Retina (tissue), 1 donor: ENCODE results near the gene APOL6.
"Not testable (repeated sequence)": the region's sequence is repeated elsewhere in the genome, so short reads cannot be mapped to it uniquely, and the experiment has no call there.

Experiments used
- DNase-seq: peaks from one replicate; pipeline ENCODE4 v3.0.0-alpha.2; 2016

APOL6 gene

DNA sequence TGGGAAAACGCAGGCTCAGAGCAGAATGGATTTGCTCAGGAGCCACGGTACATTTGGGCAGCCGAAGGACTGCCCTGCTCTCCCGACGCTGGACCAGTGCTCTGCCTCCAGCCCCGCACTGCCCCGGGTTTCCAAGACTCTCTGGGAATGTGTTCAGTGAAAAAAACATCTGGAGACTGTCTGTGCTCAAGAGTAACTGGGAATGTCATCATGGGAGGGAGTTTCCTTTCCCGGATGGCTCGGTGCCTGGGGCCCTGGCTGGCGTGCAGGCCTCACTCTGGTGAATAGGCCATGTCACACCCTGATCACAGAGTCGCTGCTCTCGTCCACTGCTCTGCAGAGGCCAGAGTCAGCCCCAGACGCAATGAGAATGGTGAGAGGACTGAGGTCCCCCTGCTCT, 9.8 kb upstream of the APOL6 start:
- DNase-seq = no peak

DNA sequence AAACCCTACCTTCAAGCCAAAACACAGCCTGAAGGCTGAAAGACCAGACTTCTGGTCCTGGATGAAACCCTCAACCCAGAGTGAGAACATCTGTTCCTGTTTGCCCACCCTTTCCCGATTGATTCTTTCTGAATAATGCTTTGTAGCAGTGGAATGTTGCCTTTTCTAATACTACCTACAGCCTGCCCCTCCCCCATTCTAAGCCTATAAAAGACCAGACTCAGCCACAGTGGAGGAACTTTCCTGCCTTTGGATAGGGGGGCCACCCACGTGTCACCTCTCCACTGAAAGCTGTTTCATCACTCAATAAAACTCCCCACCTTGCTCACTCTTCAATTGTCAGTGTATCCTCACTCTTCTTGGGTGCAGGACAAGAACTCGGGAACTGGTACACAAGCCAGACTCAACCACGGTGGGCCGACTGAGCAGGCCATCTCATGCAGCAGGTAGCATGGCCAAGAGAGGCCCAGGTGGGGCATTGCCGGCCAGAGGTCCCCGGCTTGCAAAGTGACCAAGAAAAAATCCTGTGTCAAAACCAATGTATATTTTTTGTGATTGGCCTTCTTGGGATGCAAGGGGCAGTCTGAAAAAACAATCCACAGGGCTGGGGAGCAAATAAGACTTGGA, 6.6 kb upstream of the APOL6 start:
- DNase-seq = no peak

DNA sequence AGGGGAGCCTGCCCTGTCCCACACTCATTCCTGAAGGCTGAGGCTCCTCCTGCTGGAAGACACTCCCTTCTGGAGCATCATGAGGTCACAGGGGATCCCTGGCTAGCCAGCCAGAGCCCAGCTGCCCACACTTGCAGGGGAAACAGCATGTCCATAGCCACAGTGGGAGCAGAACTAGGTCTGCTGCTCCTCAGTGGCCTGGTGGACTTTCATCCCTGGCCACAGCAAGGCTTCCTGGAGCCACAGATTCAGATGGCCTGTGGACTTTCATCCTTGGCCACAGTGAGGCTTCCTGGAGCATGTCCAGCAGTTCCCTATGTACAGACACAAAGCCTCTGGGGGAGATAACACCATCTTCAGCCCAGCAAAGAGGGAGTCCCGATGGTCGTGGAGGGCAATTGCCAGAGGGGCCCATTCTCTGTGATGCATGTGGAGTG, 5.9 kb upstream of the APOL6 start:
- DNase-seq = no peak

DNA sequence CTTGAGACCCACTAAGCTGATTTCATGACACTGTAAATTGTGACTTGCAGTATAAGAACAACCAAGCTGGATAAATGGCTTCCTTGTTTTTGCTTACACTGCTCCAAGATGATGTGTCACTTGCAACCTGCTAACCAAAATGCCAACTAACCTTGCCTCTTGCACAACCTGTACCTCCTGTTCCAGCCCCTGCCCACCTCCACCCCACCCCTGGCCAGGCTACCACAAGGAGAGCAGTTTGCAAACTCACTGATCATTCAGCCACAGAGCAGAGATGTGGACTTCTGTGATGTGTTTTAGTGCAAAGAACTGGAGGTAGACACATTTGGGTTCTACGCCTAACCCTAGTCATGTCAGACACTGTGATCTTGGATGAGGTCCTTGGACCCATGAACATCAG, 4.3 kb upstream of the APOL6 start:
- no peak for DNase-seq

DNA sequence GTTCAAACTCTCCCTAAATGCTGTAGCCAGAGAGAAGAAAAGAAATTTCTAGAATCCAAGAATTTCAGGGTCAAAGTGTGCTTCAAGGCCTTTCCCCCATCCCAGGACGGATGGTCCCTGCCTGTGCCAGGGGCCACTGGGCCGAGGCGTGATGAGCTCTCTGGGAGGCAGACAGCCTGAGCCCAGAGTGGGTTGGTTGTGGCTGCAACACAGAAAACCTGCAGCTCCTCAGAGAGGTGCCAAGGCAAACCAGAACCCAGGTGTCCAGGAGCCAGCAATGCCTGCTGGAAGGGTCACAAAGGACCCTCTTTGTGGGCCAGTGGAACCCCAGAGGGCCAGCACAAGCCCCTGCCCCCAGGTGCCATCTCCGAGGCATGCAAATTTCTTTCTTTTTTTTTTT, 2.6 kb upstream of the APOL6 start:
- no peak for DNase-seq

DNA sequence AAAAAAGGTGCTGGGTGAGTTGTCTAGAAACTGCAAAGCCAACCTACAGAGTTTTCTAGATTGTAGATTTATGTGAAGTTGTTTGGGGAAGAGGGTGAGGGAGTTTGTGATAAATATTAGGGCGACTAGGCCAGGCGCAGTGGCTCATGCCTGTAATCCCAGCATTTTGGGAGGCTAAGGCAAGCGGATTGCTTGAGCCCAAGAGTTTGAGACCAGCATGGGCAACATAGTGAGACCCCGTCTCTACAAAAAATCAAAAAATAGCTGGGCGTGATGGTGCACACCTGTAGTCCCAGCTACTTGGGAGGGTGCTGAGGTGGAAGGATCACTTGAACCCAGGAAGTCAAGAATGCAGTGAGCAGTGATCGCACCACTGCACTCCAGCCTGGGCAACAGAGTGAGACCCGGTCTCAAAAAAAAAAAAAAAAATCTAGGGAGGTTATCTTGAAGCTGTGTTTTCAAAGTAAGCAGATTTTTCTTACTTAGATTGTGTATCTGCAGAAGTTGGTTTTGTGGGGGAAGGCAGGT, 844 bp downstream of the APOL6 start:
- no peak for DNase-seq

DNA sequence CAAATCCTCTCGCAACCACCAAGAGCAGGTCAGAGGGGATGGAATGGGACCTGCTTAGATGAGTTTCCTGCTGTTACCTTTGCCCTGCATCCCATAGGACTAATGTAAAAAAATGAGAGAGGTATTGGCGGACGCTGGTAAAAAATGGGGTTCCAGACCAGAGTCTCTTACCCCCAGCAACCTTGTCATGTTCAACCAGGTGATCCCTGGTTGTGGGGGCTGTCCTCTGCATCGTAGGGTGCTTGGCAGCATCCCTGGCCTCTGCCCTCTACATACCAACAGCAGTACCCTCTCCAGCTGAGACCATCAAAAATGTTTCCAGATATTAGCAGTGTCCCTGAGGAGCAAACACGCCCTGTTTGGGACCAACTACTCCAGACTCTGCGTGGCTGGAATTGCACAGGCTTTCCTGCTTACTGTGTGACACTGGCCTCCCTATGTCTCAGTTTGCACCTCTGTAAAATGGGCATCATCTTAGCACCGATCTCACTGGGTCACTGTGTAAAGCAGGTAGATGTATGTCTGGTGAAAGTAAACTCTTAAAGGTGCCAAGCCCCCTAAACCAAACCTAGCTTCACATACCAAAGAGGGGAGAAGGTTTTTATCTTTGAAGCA, 1.5 kb downstream of the APOL6 start:
- no peak for DNase-seq

DNA sequence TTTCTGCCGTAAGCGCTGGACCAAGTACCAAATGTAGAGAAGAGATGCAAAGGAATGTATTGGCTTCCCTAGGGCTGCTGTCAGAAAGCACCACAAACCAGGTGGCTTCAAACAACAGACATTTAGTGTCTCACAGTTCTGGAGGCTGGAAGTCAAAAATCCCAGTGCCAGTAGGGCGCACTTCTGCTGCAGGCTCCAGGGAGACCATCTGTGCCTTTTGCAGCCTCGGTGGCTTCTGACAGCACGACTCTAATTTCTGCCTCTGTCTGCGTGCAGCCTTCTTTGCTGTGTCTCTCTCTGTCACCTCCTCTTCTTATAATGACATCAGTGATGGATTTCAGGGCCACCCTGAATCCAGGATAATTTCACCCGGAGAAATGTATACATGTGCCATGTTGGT, 2.8 kb downstream of the APOL6 start:
- no peak for DNase-seq

DNA sequence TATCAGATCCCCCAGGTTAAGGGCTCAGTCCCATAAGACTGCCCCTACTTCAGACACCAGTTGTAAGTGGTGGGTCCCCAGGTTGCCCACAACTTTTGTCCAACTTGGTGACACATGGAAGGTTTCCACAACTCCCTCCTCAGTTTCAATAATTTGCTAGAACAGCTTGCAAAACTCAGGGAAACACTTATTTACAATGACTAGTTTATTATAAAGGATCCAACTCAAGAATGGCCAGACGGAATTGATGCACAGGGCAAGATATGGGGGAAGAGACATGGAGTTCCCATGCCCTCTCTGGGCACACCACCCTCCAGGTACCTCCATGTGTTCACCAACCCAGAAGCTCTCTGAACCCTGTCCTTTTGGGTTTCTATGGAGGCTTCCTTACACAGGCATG, 5.6 kb downstream of the APOL6 start:
- no peak for DNase-seq

DNA sequence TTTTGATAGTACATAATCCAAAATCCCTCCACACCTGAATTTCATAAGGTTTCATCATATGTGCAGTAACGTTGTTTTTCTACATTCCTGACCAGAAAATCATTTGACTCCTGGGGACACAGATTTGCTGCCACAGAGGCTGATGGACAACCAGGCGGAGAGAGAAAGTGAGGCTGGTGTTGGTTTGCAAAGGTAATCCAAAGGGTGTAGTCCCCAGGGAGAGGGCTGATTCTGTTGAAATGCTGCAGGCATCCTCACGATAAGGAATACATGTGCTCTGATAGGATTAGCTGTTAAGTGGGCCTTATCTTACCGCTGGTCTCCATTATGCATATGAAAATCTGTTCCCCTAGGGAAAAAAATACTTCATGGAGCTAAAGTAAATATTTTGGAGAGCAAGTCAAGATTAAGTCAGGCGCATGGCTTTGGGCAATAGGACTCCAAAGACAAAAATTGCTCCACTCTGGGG, 8.1 kb downstream of the APOL6 start:
- no peak for DNase-seq

DNA sequence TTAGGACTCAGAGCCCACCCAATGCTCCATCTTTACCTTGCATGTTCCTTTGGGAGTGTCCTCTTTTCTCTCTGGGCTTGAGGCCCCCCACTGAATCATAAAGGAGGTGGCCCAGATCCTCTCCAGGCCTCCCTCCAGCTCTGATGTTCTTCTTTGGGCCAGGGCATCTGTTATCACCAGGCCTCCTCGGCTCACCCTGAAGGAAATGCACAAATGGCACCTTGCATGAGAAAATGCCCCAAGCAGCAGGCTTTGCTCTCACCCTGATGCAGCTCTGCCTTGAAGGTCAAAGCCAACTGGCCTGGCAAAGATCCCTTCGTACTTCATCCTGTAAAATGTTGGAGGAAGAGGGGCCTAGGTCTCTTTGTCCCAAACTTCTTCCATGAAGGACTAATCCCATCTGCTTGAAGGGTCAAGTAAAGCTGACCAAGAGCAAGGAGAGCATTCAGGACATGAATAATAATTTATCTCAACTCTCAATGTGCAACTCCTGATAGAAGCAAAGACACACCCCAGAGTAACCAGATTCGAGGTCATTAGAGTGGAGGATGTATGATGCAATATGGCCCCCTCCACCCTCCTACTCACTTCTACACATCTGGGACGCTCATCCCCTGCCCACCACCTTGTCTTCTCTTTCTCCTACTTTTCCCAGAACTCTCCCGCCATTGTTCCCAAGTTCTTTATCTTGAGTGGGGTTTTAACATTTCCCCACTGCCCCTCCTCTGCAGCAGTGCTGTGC, 9.5 kb downstream of the APOL6 start:
- DNase-seq = no peak

DNA sequence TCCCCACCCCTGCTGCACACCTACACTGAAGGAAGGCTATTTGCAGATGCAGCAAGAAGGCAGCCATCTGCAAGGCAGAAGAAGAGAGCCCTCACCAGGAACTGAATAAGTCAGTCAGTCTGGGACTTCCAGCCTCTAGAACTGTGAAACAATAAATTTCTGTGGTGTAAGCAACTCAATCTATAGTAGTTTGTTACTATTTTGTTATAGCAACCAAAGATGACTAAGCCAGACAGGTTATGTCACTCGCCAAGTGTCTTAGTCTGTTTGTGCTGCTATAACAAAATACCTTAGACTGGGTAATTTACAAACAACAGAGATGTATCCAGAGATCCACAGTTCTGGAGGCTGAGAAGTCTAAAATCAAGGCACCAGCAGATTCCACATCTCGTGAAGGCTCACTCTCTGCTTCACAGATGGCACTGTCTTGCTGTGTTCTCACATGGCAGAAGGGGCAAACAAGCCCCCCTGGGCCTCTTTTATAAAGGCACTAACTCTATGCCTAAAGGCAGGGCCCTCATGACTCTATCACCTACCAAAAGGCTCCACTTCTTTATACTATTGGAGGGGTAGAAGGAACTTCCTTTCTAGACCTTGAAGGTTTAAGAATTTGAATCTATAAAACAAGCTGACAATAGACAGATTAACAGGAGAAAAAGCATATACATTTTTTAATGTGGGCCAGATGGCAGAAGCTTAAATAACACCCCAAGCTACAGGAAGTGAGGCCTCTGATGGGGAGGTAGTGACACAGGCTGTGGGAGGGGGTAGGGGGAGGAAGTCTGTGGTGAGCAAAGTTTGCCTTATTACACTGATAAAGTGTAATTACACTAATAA, 12.3 kb downstream of the APOL6 start:
- no peak for DNase-seq

DNA sequence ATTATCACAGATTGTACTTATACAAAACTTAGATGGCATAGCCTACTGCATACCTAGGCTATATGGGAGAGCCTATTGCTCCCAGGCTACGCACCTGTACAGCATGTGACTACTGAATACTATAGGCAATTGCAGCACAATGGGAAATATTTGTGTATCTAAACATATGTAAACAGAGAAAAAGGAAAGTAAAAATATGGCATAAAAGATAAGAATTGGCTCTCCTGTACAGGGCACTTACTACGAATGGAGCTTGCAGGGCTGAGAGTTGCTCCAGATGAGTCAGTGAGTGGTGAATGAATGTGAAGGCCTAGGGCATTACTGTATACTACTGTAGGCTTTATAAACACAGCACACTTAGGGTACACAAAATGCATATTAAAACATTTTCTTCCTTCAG, 13.2 kb downstream of the APOL6 start:
- DNase-seq = no peak

DNA sequence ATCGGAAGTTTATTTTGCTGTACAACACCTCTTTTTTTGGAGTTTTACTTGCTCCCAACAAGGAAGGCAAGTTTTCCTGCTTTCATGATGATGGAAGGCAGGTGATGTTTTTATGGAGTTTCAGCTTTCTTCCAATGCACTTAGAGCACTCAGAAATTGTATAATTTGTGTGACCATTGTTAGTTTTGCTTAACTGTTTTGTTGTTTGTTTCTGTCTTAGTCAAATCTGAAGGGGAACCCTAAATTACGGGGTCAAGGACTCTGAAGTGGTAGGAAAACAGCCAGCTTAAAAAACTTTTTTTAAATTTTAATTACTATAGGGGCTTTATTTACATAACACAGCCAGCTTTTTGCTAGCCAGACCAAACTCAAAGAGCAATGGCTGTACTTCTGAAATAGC, 14.7 kb downstream of the APOL6 start:
- no peak for DNase-seq

DNA sequence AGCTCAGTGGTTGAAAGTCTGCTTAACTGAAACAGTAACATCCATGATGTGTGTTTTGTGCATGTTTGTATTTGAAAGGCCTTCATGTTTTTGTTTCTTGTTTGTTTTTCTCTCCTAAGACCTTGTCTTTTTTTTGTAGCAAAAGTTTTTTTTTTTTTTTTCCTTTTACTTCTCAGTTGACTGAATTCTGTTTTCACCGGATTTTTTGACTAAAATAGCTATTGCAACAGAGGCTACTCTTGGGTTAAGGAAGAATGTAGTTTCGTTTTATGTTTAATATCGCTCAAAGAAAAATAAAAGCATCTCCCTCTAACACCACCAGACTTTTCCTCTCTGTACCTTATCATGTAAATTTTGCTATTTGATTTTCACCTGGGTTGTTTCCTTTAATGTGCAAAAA, 15.1 kb downstream of the APOL6 start:
- DNase-seq = no peak

DNA sequence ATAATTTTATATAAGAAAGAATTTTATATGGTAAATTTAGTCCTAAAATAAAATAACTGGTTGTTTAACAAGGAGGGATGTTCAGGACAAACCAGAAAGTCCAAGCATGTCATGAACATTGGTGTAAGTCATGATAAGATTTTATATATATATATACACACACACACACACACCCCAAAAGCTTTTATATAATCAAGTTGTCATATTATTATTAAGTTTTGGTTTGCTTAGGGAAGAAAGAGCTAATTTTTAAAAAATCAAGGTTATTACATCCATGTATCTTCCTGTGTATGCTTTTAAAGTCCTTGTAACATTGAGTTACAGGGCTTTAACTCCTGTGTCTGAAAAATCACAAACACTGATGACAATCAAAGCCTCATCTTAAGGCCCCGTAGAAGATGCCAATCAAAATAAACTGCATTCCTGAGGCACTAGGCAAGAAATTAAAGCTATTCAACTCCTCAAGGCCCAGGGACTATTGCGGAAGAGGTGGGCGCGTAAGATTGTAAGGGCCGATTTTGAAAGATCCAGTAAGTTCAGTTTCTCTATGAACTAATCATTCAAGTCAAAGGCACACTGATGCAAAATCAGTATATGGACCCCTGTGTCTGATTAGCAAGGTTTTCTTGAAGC, 16.8 kb downstream of the APOL6 start:
- no peak for DNase-seq

DNA sequence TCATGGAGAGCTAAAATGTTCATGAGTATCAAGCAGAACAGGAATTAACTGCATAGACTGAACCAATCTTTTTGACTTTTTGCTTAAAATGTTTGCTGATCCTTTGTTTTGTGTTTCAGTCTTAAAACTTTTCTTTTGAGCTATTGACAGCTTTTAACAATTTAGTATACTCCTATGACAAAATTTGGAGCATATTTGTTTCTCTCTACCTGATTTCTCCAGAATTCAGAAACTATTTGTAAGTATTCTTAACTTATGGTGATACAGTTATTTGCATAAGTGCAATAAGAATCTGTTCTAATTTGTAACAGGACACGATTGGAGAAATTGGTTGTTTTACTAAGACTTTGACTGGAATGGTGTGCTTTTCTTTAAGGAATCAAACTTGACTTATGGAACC, 18.5 kb downstream of the APOL6 start:
- not testable (repeated sequence) for DNase-seq

DNA sequence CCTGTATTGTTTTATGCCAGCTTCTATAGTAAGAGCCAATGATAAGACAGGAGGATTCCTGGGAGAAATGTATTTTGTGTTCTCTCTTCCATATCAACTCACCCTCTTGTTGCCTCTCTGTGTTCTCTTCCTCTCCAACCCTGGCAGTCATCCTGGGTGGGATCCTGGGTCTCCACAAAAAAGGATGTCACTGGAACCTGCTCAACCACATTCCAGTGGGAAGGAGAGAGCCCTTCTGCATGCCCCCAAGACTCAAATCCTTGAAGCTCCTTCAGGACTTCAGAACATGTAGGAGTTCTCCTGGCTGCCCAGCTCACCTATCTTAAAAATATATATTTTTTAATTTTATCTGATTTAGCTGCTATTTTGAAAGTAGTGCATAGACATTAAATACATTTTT, 26.1 kb downstream of the APOL6 start:
- no peak for DNase-seq

DNA sequence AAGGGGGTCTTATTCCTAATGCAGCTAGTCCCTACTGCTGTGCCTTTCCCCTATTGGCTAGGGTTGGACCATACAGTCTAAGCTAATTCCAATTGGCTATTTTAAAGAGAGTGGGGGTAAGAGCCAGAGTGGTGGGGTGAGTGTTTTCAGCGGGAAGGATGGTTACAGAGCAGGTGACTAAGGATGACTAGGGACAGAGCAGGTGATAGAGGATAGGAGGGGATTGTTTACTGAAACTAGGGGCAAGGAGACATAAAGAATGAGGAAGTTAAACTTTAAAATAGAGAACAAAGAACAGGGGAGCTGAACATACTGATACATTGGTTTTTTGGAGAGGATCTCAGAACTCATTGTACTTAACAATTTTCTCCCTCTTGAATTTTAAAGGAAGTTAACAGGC, 27.8 kb downstream of the APOL6 start:
- DNase-seq = not testable (repeated sequence)

DNA sequence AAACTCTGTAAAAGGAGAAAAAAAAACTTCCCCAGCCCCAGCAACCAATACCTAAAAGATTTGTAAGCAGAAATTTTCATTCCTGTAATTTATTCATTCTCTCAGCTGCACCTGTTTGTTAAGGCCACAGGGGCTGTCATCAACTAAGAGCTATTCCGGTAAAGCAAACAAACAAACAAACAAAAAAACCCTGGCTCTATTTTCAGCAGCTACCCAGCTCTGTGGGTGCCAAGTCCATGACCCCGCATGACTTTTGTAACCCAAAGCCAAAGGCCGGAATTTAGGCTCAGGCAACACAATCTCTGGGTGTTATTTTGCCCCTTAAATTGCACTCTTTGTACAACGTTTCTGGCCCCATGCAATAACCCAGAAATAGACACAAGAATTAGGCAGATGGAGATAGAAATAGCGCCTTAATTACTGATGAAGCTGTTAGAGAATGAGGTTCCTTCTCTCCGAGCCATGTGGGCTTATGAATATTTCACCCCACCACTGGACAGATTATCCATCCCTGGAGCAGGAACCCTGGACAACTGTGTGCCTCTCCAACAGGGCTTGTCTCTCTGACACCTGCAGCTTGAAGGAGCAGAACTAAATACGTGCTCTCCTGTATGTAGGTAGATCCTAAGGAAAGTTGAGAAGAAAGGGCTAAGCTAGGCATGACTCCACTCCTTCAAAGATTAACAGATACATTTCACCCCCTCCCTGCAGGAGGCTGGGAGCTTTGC, 29.4 kb downstream of the APOL6 start:
- no peak for DNase-seq

DNA sequence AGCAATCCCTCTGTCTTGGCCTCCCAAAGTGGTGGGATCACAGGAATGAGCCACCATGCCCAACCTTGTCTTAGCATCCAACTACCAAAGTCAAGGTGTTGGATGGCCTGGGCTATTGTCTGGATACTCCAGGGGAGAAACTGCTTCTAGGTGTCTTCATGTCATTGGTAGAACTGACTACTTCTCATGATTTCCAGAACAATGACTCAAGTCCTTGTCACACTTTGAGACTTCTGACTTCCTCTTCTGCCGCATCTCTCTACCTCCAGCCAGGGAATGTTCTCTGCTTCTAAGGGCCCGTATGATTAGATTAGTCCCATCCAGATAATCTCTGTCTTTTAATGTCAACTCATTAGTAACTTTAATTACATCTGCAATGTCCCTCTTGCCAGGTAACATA, 30.6 kb downstream of the APOL6 start:
- DNase-seq = no peak

DNA sequence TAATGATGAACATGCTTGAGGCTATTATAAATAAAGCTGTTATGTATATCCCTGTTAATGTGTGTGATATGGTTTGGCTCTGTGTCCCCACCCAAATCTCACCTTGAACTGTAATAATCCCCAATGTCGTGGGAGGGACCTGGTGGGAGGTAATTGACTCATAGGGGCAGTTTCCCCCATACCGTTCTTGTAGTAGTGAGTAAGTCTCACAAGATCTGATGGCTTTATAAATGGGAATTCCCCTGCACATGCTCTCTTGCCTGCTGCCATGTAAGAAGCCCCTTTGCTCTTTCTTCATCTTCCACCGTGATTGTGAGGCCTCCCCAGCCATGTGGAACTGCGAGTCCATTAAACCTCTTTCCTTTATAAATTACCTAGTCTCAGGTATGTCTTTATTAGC, 31.2 kb downstream of the APOL6 start:
- not testable (repeated sequence) for DNase-seq
